ENCODE results near the gene TRPM7.
"Not testable (repeated sequence)": the region's sequence is repeated elsewhere in the genome, so short reads cannot be mapped to it uniquely, and the experiment has no call there.

DNA sequence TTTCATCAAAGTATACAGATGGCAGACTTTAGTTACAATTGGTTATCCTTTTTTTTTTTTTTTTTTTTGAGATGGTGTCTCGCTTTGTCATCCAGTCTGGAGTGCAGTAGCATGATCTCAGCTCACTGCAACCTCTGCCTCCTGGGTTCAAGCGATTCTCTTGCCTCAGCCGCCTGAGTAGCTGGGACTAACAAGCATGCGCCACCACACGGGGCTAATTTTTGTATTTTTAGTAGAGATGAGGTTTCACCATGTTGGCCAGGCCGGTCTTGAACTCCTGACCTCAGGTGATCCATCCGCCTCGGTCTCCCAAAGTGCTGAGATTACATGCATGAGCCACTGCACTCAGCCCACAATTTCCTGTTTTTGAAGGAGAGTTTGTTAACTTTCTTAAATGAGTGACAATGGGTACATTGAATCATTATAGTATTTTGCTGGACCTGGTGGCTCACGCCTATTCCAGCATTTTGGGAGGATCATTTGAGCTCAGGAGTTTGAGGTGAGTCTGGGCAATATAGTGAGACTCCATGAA is 8.1 kb upstream of the TRPM7 start:
- TF ChIP-seq, protein P1, sequence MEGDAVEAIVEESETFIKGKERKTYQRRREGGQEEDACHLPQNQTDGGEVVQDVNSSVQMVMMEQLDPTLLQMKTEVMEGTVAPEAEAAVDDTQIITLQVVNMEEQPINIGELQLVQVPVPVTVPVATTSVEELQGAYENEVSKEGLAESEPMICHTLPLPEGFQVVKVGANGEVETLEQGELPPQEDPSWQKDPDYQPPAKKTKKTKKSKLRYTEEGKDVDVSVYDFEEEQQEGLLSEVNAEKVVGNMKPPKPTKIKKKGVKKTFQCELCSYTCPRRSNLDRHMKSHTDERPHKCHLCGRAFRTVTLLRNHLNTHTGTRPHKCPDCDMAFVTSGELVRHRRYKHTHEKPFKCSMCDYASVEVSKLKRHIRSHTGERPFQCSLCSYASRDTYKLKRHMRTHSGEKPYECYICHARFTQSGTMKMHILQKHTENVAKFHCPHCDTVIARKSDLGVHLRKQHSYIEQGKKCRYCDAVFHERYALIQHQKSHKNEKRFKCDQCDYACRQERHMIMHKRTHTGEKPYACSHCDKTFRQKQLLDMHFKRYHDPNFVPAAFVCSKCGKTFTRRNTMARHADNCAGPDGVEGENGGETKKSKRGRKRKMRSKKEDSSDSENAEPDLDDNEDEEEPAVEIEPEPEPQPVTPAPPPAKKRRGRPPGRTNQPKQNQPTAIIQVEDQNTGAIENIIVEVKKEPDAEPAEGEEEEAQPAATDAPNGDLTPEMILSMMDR (IDR thresholded peaks at IDR 0.05; ENCODE audit: low read length) = not testable (repeated sequence)
- TF ChIP-seq EZH2 (IDR thresholded peaks at IDR 0.05; ENCODE audit: borderline replicate concordance, low read length) = not testable (repeated sequence)
